Muscle layer of colon (tissue), 2 donors: ENCODE measurements around the gene ELAVL1.
"Not testable (repeated sequence)": the region's sequence is repeated elsewhere in the genome, so short reads cannot be mapped to it uniquely, and the experiment has no call there.

Experiments
- H3K27ac ChIP-seq: one replicate; pipeline ENCODE4 v1.7.0; 2013; ENCODE audit warnings: low read depth, mild to moderate bottlenecking, low read length, moderate library complexity
- H3K27me3 ChIP-seq, 2 donors: one replicate each; pipeline ENCODE4 v1.7.0; 2013; ENCODE audit warnings: low read length in 2 of 2, mild to moderate bottlenecking in 2 of 2; ENCODE audit not compliant: insufficient read depth in 2 of 2, control insufficient read depth in 1 of 2
- H3K36me3 ChIP-seq: one replicate; pipeline ENCODE4 v1.7.0; 2013; ENCODE audit warnings: mild to moderate bottlenecking, low read length; ENCODE audit not compliant: insufficient read depth
- H3K4me1 ChIP-seq: one replicate; pipeline ENCODE4 v1.7.0; 2013; ENCODE audit warnings: mild to moderate bottlenecking, low read length; ENCODE audit not compliant: insufficient read depth
- H3K4me3 ChIP-seq, 2 donors: one replicate each; pipeline ENCODE4 v1.7.0; 2013; ENCODE audit warnings: low read length in 2 of 2, low read depth in 1 of 2, mild to moderate bottlenecking in 1 of 2, moderate library complexity in 1 of 2
- H3K9ac ChIP-seq: one replicate; pipeline ENCODE4 v1.7.0; 2013; ENCODE audit warnings: low read length
- H3K9me3 ChIP-seq: one replicate; pipeline ENCODE4 v1.7.0; 2013; ENCODE audit warnings: mild to moderate bottlenecking, low read length
- donor health status: abdominal sarcoma.
- donor health status: Adenocarcinoma of cecum.

The ELAVL1 gene

DNA sequence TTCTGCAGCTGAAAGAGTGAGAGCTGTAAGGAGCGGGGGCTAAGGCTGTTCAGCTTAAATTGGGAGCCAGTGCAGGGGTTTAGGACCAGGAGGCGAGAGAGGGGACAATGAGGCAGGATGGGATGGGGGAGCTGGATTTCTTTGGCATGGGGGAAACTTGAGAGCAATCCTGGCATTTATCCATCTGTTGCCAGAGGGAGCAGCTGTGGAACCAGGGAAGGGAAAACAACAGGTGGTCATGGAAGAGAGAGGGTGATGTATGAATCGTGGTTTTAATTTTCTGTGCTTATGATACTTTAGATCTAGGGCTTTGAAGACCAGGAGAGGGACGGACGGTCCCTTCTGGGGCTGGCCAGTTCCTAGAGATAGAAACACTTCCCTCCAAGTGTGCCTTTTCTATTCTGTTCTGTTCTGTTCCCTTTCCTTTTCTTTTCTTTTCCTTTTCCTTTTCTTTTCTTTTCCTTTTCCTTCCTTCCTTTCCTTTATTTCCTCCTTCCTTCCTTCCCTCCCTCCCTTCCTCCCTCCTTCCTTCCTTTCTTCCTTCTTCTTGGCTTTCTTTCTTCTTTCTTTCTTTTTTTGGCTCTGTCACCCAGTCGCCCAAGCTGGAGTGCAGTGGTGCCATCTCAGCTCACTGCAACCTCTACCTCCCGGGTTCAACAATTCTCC, 31.1 kb upstream of the ELAVL1 start:
- H3K9me3 ChIP-seq = no peaks in the 10 kb centered on the region
- H3K36me3 ChIP-seq = no peaks in the 10 kb centered on the region
- no peaks in the 10 kb centered on the region for H3K27me3 ChIP-seq
- no peak overlapping the region for H3K27ac ChIP-seq
- H3K4me1 ChIP-seq = no peaks in the 10 kb centered on the region
- H3K9ac ChIP-seq = no peak overlapping the region
- H3K4me3 ChIP-seq = no peak overlapping the region

DNA sequence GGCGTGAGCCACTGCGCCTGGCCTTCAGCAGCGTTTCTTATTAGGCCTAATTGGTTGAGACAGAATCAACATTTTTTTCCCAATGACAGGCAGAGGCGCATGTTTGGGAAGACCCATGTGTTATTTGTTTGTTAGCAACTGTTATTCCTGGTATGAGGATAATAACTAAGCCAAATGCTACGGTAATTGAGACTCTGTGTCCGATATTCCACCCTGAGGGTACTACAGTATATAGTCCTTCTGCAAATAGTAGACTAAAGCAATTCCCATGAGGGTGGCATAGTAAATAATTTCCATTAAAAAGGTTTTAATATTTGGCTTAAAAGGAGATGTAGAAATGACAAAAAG, 28.7 kb upstream of the ELAVL1 start:
- Histone ChIP-seq H3K27me3 (no peaks in the 10 kb centered on the region), H3K9ac (no peak overlapping the region), H3K9me3 (no peaks in the 10 kb centered on the region), H3K4me3 (no peak overlapping the region), H3K36me3 (no peaks in the 10 kb centered on the region), H3K27ac (no peak overlapping the region), H3K4me1 (no peaks in the 10 kb centered on the region)

DNA sequence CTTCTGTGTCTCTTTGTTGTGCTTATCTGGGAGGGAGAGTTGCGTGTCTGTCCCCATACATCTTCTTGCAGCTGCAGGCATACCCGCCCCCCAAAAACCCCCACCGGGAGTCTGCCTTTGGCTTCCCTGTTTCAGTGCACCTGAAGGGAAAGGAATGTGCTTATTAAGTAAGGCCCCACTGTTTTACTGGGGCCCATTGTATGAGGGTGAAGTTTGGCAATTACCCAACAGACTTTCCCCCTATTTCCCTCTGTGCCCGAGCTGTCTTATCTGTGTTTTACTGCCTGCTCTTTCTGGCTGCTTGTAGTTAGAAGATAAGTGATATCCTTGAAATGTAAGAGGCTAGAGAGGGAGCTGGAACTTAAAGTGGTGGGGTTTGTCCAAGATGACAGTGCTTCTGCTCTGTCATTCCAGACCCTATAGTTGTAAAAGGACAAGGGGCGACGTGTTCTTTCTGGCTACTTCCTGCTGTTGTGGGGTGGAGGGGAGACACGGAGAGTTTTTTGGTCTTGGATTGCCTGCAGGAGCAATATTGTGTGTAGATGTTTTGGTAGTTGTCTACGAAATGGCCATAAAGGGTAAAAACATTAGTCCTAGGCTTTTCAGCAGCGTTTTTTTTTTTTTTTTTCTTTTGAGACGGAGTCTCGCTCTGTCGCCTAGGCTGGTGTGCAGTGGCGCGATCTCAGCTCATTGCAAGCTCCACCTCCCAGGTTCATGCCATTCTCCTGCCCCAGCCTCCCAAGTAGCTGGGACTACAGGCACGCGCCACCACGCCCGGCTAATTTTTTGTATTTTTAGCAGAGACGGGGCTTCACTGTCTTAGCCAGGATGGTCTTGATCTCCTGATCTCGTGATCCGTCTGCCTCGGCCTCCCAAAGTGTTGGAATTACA, 28.1 kb upstream of the ELAVL1 start:
- H3K4me3 ChIP-seq, H3K4me1 ChIP-seq, H3K9me3 ChIP-seq, H3K27me3 ChIP-seq, H3K27ac ChIP-seq, H3K9ac ChIP-seq, H3K36me3 ChIP-seq: not testable (repeated sequence)

DNA sequence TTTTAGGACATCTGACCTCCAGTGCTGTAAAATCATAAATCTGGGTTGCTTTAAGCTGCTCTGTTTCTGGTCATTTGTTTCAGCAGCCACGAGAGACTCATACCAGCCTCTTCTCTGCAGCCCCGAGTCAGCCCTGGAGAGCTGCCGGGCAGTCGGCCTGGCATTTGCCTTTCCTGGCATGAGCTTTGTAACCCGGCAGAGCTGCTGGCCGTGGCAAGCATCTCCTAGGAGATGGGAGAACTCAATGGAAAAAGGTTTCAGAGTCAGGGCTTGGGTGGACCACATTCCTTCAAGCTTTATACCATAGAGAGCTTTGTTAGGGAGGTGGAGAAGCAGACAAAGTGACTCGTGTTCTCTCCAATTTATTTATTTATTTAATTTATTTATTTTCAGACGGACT, 25.5 kb upstream of the ELAVL1 start:
- H3K27ac ChIP-seq = no peak overlapping the region
- H3K36me3 ChIP-seq = no peaks in the 10 kb centered on the region
- H3K9ac ChIP-seq = no peak overlapping the region
- no peaks in the 10 kb centered on the region for H3K9me3 ChIP-seq
- no peaks in the 10 kb centered on the region for H3K4me1 ChIP-seq
- no peaks in the 10 kb centered on the region for H3K27me3 ChIP-seq
- no peak overlapping the region for H3K4me3 ChIP-seq

DNA sequence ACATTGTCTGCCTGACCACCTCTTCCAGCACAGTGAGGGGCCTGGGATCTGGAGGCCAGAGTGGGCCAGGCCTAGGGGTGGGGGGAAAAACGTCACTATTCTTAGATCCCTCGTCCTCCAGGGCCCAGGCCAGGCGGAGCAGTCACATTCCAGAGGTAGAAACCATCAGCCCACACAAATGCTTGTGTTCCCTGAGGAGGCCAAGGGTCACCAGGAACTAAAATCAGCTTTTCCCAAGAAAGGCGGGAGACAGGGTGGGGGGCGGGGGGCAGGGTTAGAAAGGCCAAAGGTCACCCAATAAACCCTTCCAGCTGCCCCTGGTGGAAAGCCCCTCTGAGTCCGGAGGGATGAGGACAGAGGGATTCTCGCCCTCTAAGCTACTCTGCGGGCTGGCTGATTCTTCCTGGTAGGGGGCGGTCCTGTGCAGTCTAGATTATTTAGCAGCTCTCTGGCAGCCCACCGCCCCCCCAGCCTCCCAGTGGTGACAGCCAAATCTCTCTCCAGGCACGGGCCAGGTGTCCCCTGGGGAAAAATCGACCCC, 23.6 kb upstream of the ELAVL1 start:
- H3K9me3 ChIP-seq = no peaks in the 10 kb centered on the region
- H3K9ac ChIP-seq = no peak overlapping the region
- no peak overlapping the region for H3K27ac ChIP-seq
- H3K4me3 ChIP-seq = no peak overlapping the region
- no peaks in the 10 kb centered on the region for H3K36me3 ChIP-seq
- no peaks in the 10 kb centered on the region for H3K27me3 ChIP-seq
- no peaks in the 10 kb centered on the region for H3K4me1 ChIP-seq

DNA sequence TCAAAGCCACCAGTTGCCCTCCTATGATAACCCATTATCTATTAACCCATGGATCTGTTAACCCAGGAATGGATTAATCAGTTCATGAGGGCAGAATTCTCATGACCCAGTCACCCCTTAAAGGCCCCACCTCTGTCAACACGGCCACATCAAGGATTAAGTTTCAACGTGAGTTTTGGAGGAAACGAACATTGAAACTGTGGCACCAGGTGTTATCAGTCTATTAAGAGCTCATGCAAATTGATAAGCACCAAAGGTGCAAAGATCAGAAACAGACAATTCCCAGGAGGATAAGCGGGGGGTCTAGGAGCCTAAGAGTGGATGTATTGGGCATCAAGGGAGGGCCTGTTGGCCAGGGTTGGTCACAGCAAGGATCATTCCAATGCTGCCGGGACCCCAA, 19.9 kb upstream of the ELAVL1 start:
- Histone ChIP-seq H3K36me3 (no peaks in the 10 kb centered on the region), H3K9ac (no peak overlapping the region), H3K9me3 (no peaks in the 10 kb centered on the region), H3K27ac (no peak overlapping the region), H3K4me3 (no peak overlapping the region), H3K4me1 (no peaks in the 10 kb centered on the region), H3K27me3 (no peaks in the 10 kb centered on the region)

DNA sequence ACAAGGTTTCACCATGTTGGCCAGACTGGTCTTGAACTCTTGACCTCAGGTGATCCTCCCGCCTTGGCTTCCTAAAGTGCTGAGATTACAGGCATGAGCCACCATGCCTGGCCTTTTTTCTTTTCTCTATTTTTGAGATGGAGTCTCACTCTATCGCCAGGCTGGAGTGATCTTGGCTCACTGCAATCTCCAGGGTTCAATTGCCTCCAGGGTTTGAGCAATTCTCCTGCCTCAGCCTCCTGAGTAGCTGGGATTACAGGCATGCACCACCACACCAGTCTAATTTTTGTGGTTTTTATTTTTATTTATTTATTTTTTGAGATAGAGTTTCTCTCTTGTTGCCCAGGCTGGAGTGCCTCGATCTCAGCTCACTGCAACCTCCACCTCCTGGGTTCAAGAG, 18.8 kb upstream of the ELAVL1 start:
- H3K36me3 ChIP-seq, H3K4me3 ChIP-seq, H3K4me1 ChIP-seq, H3K27ac ChIP-seq, H3K9ac ChIP-seq, H3K27me3 ChIP-seq, H3K9me3 ChIP-seq: not testable (repeated sequence)

DNA sequence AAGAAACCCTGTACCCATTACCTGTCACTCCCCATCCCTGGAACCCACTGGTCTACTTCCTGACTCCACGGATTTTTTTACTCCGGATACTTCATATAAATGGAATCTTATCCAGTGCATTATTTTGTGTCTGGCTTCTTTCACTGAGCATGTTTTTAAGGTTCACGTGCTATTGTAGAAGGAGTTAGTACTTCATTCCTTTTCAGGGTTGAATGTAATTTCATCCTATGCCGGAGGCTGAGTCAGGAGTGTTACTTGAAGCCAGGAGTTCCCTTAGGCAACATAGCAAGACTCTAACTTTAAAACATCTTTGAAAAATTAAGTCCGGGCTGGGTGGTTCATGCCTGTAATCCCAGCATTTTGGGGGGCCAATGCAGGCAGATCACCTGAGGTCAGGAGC, 17.9 kb upstream of the ELAVL1 start:
- H3K9ac ChIP-seq = no peak overlapping the region
- no peak overlapping the region for H3K4me3 ChIP-seq
- no peak overlapping the region for H3K27ac ChIP-seq
- H3K36me3 ChIP-seq = no peaks in the 10 kb centered on the region
- H3K4me1 ChIP-seq = no peaks in the 10 kb centered on the region
- H3K27me3 ChIP-seq = no peaks in the 10 kb centered on the region
- no peaks in the 10 kb centered on the region for H3K9me3 ChIP-seq

DNA sequence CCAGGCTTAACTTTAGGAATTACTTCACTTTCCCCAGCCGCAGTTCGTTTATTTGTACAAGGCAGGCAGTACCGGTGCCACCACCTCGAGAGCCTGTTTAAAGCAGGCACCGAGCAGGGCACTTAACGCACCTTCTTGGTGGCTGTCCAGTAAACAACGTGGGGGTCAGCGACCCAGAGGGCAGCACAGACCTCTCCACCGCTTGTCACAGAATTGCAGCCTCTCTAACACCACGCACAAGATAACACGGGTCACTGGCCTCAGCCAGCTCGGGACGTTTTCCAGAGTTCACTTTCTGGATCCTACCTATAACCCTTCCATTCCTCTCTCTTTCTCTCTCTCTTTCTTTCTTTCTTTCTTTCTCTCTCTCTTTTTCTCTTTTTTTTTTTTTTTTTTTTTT, 16.8 kb upstream of the ELAVL1 start:
- Histone ChIP-seq H3K27me3 (no peaks in the 10 kb centered on the region), H3K9ac (no peak overlapping the region), H3K4me1 (no peaks in the 10 kb centered on the region), H3K9me3 (no peaks in the 10 kb centered on the region), H3K36me3 (no peaks in the 10 kb centered on the region), H3K27ac (no peak overlapping the region), H3K4me3 (no peak overlapping the region)

DNA sequence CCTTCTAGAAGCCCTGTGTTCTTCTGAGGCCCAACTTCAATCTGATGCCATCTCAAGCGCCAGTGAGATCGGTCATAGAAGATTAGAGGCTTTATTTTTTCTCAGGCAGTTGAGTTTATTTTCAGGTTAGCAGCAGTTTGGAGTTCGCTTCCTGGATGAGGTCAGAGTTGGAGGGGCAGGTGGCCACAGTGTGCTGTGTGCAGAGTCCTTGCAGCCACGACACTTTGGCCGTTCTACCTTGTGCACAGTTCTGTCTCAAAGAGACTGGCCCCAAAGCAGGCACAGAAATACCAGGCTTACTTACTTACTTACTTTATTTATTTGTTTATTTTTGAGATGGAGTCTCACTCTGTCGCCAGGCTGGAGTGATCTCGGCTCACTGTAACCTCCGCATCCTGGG, 15.9 kb upstream of the ELAVL1 start:
- H3K27ac ChIP-seq = no peak overlapping the region
- H3K27me3 ChIP-seq = no peaks in the 10 kb centered on the region
- H3K4me3 ChIP-seq = no peak overlapping the region

DNA sequence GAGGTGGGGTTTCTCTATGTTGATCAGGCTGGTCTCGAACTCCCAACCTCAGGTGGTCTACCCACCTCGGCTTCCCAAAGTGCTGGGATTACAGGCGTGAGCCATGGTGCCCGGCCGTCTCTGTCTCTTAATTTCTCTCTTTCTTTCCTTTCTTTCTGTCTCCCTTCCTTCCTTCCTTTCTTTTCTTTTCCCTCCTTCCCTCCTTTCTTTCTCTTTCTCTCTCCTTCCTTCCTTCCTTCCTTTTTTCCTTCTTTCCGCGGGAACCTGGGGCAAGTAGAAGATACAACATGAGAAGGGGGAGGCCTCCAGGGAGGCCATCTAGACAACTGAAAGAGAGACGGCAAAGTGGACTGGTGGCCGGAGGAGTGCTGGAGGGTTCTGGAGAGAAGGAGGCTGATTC, 15.2 kb upstream of the ELAVL1 start:
- Histone ChIP-seq H3K27ac (no peak overlapping the region), H3K27me3 (no peaks in the 10 kb centered on the region), H3K4me1 (no peaks in the 10 kb centered on the region), H3K36me3 (no peaks in the 10 kb centered on the region), H3K4me3 (no peak overlapping the region), H3K9ac (no peak overlapping the region), H3K9me3 (no peaks in the 10 kb centered on the region)

More for the DNA sequence above, 15.9 kb upstream of the ELAVL1 start:
- H3K9ac ChIP-seq = no peak overlapping the region
- no peaks in the 10 kb centered on the region for H3K9me3 ChIP-seq
- H3K36me3 ChIP-seq = no peaks in the 10 kb centered on the region
- H3K4me1 ChIP-seq = no peaks in the 10 kb centered on the region

DNA sequence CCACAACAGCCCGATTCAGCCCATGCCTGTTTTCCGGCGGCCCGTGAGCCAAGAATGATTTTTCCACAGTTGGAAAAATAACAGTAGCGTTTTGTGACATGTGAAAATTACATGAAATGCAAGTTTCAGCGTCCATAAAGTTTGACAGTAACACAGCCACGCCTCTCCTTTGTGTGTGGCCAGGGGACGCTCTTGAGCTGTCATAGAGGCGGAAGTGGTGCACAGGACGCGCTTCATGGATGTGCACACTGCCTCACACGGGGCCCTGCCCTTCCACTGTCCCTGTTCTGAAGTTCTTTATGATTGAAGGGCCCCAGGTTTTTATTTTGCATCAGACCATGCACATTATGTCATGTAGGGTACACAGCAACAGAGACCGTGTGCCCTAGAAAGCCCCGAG, 12.4 kb upstream of the ELAVL1 start:
- Histone ChIP-seq H3K4me3 (no peak overlapping the region), H3K4me1 (no peaks in the 10 kb centered on the region), H3K27me3 (no peaks in the 10 kb centered on the region), H3K9me3 (no peaks in the 10 kb centered on the region), H3K27ac (no peak overlapping the region), H3K9ac (no peak overlapping the region), H3K36me3 (no peaks in the 10 kb centered on the region)
